K562 (cell line): ENCODE results near the gene INPP4B. TPM values are rescaled to one million over a fixed set of nuclear protein-coding genes. Genes with fewer than 3 reads are reported as not detected.

Experiments
- ATAC-seq: fragments of 200-7000 bp; cut with Tn5 transposase; 3 replicates; pipeline ENCODE4 v1.9.1; 2020; ENCODE audit warnings: moderate library complexity
- BruUV-seq: library from RNA; stranded (reverse); fragments of 400-500 nt; replicated peaks from 2 replicates; lab custom pipeline; 2021; lab: Mats Ljungman, UMichigan
- CTCF ChIA-PET: fragments of 300-600 bp; formaldehyde crosslinking; extraction: SDS; loops from one replicate; lab custom pipeline; 2021; ENCODE audit warnings: low intra/inter-chr PET ratio; lab: Yijun Ruan, JAX
- POLR2A ChIA-PET: fragments of 300-600, 350-650 bp; sonication (Branson Sonifier 250); formaldehyde crosslinking; extraction: SDS; loops from one replicate; lab custom pipeline; 2021; ENCODE audit warnings: antibody characterized with exemption, inconsistent platforms; lab: Yijun Ruan, JAX
- DNase-seq, 4 experiments: peaks; one replicate each; pipeline versions ENCODE4 v3.0.0 to v3.0.0-alpha.2; 2011 to 2018; ENCODE audit warnings: low spot score in 3 of 4, mixed read lengths in 3 of 4; ENCODE audit errors: extremely low read depth in 1 of 4
- FAIRE-seq: peaks from 2 replicates; lab custom pipeline; 2011; peaks lifted over from hg19 to GRCh38; lab: Jason Lieb, UNC
- H2AFZ ChIP-seq: 2 replicates; pipeline ENCODE4 v1.6.0; 2011; ENCODE audit warnings: low read depth, low read length, control low read depth, inconsistent platforms
- H3K27ac ChIP-seq: fragments of 200-600 bp; 3 replicates; pipeline ENCODE4 v1.8.0; 2011; ENCODE audit warnings: low read depth, mild to moderate bottlenecking, control low read depth, inconsistent platforms, low read length, moderate library complexity, mixed read lengths; ENCODE audit errors: extremely low read depth
- H3K27me3 ChIP-seq, 2 experiments: fragments of 300-600 bp in 1 of 2; 2 replicates in 1 of 2; 3 replicates in 1 of 2; pipeline versions ENCODE4 v1.6.0 to v1.8.0; 2011; ENCODE audit warnings: inconsistent platforms in 2 of 2, low read length in 2 of 2, mild to moderate bottlenecking in 1 of 2, mixed read lengths in 1 of 2, moderate library complexity in 1 of 2; ENCODE audit not compliant: control insufficient read depth in 2 of 2, insufficient read depth in 2 of 2
- H3K36me3 ChIP-seq: fragments of 300-600 bp; 3 replicates; pipeline ENCODE4 v1.8.0; 2011; ENCODE audit warnings: mild to moderate bottlenecking, low read length, inconsistent platforms; ENCODE audit not compliant: control insufficient read depth, insufficient read depth
- H3K4me1 ChIP-seq, 2 experiments: fragments of 200-600 bp in 1 of 2; replicated peaks in 1 of 2; 2 replicates in 1 of 2; 3 replicates in 1 of 2; pipeline versions ENCODE4 v1.5.1 to v1.8.0; 2011; ENCODE audit warnings: inconsistent platforms in 2 of 2, low read length in 2 of 2, mild to moderate bottlenecking in 1 of 2, mixed read lengths in 1 of 2, moderate library complexity in 1 of 2; ENCODE audit not compliant: control insufficient read depth in 2 of 2, insufficient read depth in 2 of 2
- H3K4me2 ChIP-seq: 2 replicates; pipeline ENCODE4 v1.6.1; 2011; ENCODE audit warnings: low read length, control low read depth, inconsistent platforms, mixed read lengths; ENCODE audit not compliant: insufficient read depth
- H3K4me3 ChIP-seq: fragments of 200-600 bp; sonication (generic), shearing (Covaris generic); 2 replicates; pipeline ENCODE4 v1.5.1; 2016; ENCODE audit warnings: control low read depth, inconsistent platforms
- H3K79me2 ChIP-seq: fragments of 200-600 bp; 3 replicates; pipeline ENCODE4 v1.8.0; 2011; ENCODE audit warnings: low read length, inconsistent platforms; ENCODE audit not compliant: control insufficient read depth, insufficient read depth
- H3K9ac ChIP-seq, 2 experiments: 2 replicates each; pipeline versions ENCODE4 v1.6.0 to v1.6.1; 2011; ENCODE audit warnings: low read depth in 2 of 2, low read length in 2 of 2, control low read depth in 1 of 2, inconsistent platforms in 1 of 2, mild to moderate bottlenecking in 1 of 2, mixed read lengths in 1 of 2; ENCODE audit not compliant: insufficient read depth in 1 of 2
- H3K9me1 ChIP-seq: one replicate; pipeline ENCODE4 v1.6.0; 2011; ENCODE audit warnings: inconsistent platforms, mild to moderate bottlenecking, low read length, moderate library complexity; ENCODE audit not compliant: control insufficient read depth, insufficient read depth
- H3K9me3 ChIP-seq: replicated peaks from 2 replicates; pipeline ENCODE4 v1.5.1; 2011; ENCODE audit warnings: low read depth, low read length, inconsistent platforms; ENCODE audit not compliant: control insufficient read depth, insufficient read depth
- H4K20me1 ChIP-seq: replicated peaks from 2 replicates; pipeline ENCODE4 v1.6.1; 2011; ENCODE audit warnings: low read length, inconsistent platforms, mixed read lengths; ENCODE audit not compliant: control insufficient read depth, insufficient read depth
- CXXC5 ChIP-seq: fragments of 250-450 bp; sonication (Bioruptor Pico); IDR thresholded peaks from 2 replicates; pipeline ENCODE4 v1.8.0; 2022; ENCODE audit warnings: inconsistent platforms, mild to moderate bottlenecking, moderate library complexity
- ZBTB40 ChIP-seq, 2 experiments: fragments of 450-650 bp in 1 of 2; sonication (generic) in 1 of 2; formaldehyde crosslinking in 1 of 2; IDR thresholded peaks; 2 replicates each; pipeline versions ENCODE4 v1.7.1 to v1.9.0; 2016 to 2022; ENCODE audit warnings: inconsistent platforms in 1 of 2, mild to moderate bottlenecking in 1 of 2, missing genetic modification reagents in 1 of 2
- ZNF41 ChIP-seq: fragments of 250-450 bp; sonication (Bioruptor Pico); conservative IDR thresholded peaks from 2 replicates; pipeline ENCODE4 v1.4.0; 2020; ENCODE audit warnings: mild to moderate bottlenecking
- WGBS: fragments of 100-300 bp; shearing (Covaris generic); methylation state at CpG from one replicate; pipeline ENCODE4 v1.1.6; 2016; ENCODE audit warnings: low coverage, mixed read lengths; ENCODE audit not compliant: insufficient coverage; ENCODE audit errors: missing lambda C conversion rate; 5-methylcytosine and 5-hydroxymethylcytosine counted together
- in situ Hi-C: fragments of 300-500 bp; cut with MboI; formaldehyde crosslinking; loops from 4 replicates; pipeline ENCODE4 v1.15.0; 2018; ENCODE audit warnings: inconsistent platforms, mixed read lengths
- intact Hi-C: fragments of 100-400 bp; cut with micrococcal nuclease; formaldehyde crosslinking; loops from 2 replicates; pipeline ENCODE4 v1.14.2; 2022
- polyA plus RNA-seq, 8 experiments: library from polyadenylated mRNA; depleted of rRNA in 4 of 8; stranded (reverse) in 5 of 8; unstranded in 3 of 8; fragments of >200 nt; fragmentation: Nextera tagmentation in 2 of 8; fragmentation: Illumina TruSeq in 1 of 8; extraction: Ambion mirVana in 2 of 8; extraction: Trizol in 1 of 8; gene quantifications; 2 replicates each; pipeline versions ENCODE4 v1.2.1 to v1.2.3, GENCODE V29; 2011 to 2014; ENCODE audit warnings: inconsistent platforms in 1 of 8, missing spikeins in 1 of 8
- total RNA-seq, 7 experiments: library from RNA; depleted of rRNA in 6 of 7; stranded (reverse); fragments of >200 nt in 6 of 7; fragmentation: Illumina TruSeq in 2 of 7; extraction: Trizol in 2 of 7; gene quantifications; 2 replicates each; pipeline versions ENCODE4 v1.2.1 to v1.2.3, GENCODE V29; 2011 to 2021; ENCODE audit warnings: low replicate concordance in 1 of 7

INPP4B gene
- total and polyA plus RNA-seq, 9 of the 15 experiments (the other 6 are each of a cell fraction or from before 2014, with no cell fraction given), result 0.04 to 0.11 TPM; not detected in 7

- H3K4me3 ChIP-seq, result no peak overlapping the region
- ChIA-PET CTCF (no interaction called here), POLR2A (no interaction called here)
- H3K27ac ChIP-seq, result no peak overlapping the region
- no peaks in the 10 kb centered on the region for H3K79me2 ChIP-seq
- no peaks in the 10 kb centered on the region for H3K9me3 ChIP-seq
- intact Hi-C loops (no loop called here), in situ Hi-C loops (no loop called here)
- no peaks in the 10 kb centered on the region for H3K27me3 ChIP-seq
- no peak overlapping the region for H2AFZ ChIP-seq
- H3K9ac ChIP-seq, result no peak overlapping the region
- ATAC-seq (no peak), DNase-seq (no peak), FAIRE-seq (no peak)
- no TSS peak for BruUV-seq
- WGBS, result 0% methylated on average over 2 of the region's 2 CpGs
- no peak for TF ChIP-seq CXXC5 (CRISPR knock-in tag)
- TF ChIP-seq ZNF41 (CRISPR knock-in tag), result no peak
- no peaks in the 10 kb centered on the region for H3K36me3 ChIP-seq
- H3K9me1 ChIP-seq, result no peaks in the 10 kb centered on the region
- no peaks in the 10 kb centered on the region for H4K20me1 ChIP-seq
- H3K4me2 ChIP-seq, result no peak overlapping the region
- no peaks in the 10 kb centered on the region for H3K4me1 ChIP-seq
Observed at GRCh38 chr4:142423861-142424260, 422.2 kb downstream of the INPP4B start.

- intact Hi-C loops, result no loop called here
- Histone ChIP-seq H3K36me3 (no peaks in the 10 kb centered on the region), H3K27ac (no peak overlapping the region), H3K9me3 (no peaks in the 10 kb centered on the region), H3K4me3 (no peak overlapping the region), H4K20me1 (no peaks in the 10 kb centered on the region), H3K4me1 (no peaks in the 10 kb centered on the region), H3K27me3 (no peaks in the 10 kb centered on the region), H3K79me2 (no peaks in the 10 kb centered on the region), H3K9ac (no peak overlapping the region), H2AFZ (no peak overlapping the region), H3K9me1 (no peaks in the 10 kb centered on the region), H3K4me2 (no peak overlapping the region)
- ATAC-seq (no peak), FAIRE-seq (no peak), DNase-seq (no peak)
- ChIA-PET POLR2A (no interaction called here), CTCF (no interaction called here)
- WGBS, result 4% methylated on average over 3 of the region's 3 CpGs
- in situ Hi-C loops, result no loop called here
- BruUV-seq, result no TSS peak
- TF ChIP-seq ZBTB40 (IDR thresholded peaks at IDR 0.05) (no peak), ZBTB40 (CRISPR knock-in tag; IDR thresholded peaks at IDR 0.05) (no peak)
Observed at GRCh38 chr4:142420311-142421095, 425.6 kb downstream of the INPP4B start.
